Osteoblast (primary cell): ENCODE data around the gene PKMYT1. TPM values are rescaled to one million over a fixed set of nuclear protein-coding genes. Genes with fewer than 3 reads are reported as not detected.

ENCODE experiments used
- DNase-seq: peaks from one replicate; pipeline ENCODE4 v3.0.0; 2011; ENCODE audit warnings: low spot score, mixed read lengths; ENCODE audit not compliant: insufficient read length; ENCODE audit errors: missing footprints
- H2AFZ ChIP-seq: 2 replicates; pipeline ENCODE4 v1.6.0; 2011; ENCODE audit warnings: mild to moderate bottlenecking, low read length
- H3K27ac ChIP-seq: 2 replicates; pipeline ENCODE4 v1.5.1; 2011; ENCODE audit warnings: mild to moderate bottlenecking, low read depth, low read length, moderate library complexity
- H3K27me3 ChIP-seq: 2 replicates; pipeline ENCODE4 v1.6.0; 2012; ENCODE audit warnings: mild to moderate bottlenecking, control low read depth, inconsistent platforms, low read length, moderate library complexity; ENCODE audit not compliant: insufficient read depth
- H3K36me3 ChIP-seq: 2 replicates; pipeline ENCODE4 v1.5.1; 2011; ENCODE audit warnings: mild to moderate bottlenecking, low read length, control low read depth, moderate library complexity; ENCODE audit not compliant: insufficient read depth
- H3K4me1 ChIP-seq: 2 replicates; pipeline ENCODE4 v1.5.1; 2011; ENCODE audit warnings: mild to moderate bottlenecking, low read length, control low read depth, moderate library complexity; ENCODE audit not compliant: insufficient read depth
- H3K4me2 ChIP-seq: 2 replicates; pipeline ENCODE4 v1.6.0; 2011; ENCODE audit warnings: mild to moderate bottlenecking, low read length; ENCODE audit not compliant: insufficient read depth
- H3K4me3 ChIP-seq: fragments of 200-600 bp; sonication (generic); 3 replicates; pipeline ENCODE4 v1.5.1; 2012; ENCODE audit warnings: mild to moderate bottlenecking, low read length, inconsistent platforms; ENCODE audit not compliant: insufficient read depth
- H3K79me2 ChIP-seq: 2 replicates; pipeline ENCODE4 v1.6.0; 2012; ENCODE audit warnings: mild to moderate bottlenecking, low read length, control low read depth, inconsistent platforms; ENCODE audit not compliant: insufficient read depth
- H3K9me3 ChIP-seq: 2 replicates; pipeline ENCODE4 v1.5.1; 2011; ENCODE audit warnings: low read depth, low read length, control low read depth
- H4K20me1 ChIP-seq: 2 replicates; pipeline ENCODE4 v1.6.0; 2012; ENCODE audit warnings: mild to moderate bottlenecking, low read length, control low read depth; ENCODE audit not compliant: insufficient read depth
- CTCF ChIP-seq: IDR thresholded peaks from 2 replicates; pipeline ENCODE4 v1.5.1; 2011; ENCODE audit warnings: mild to moderate bottlenecking, low read depth, low read length, moderate library complexity; ENCODE audit errors: extremely low read depth
- total RNA-seq: library from RNA; depleted of rRNA; stranded (reverse); fragments of >200 nt; gene quantifications from 2 replicates; pipeline ENCODE4 v1.2.3, GENCODE V29; 2012

Gene PKMYT1
- total RNA-seq, 1 donor: 1.4 TPM

DNA sequence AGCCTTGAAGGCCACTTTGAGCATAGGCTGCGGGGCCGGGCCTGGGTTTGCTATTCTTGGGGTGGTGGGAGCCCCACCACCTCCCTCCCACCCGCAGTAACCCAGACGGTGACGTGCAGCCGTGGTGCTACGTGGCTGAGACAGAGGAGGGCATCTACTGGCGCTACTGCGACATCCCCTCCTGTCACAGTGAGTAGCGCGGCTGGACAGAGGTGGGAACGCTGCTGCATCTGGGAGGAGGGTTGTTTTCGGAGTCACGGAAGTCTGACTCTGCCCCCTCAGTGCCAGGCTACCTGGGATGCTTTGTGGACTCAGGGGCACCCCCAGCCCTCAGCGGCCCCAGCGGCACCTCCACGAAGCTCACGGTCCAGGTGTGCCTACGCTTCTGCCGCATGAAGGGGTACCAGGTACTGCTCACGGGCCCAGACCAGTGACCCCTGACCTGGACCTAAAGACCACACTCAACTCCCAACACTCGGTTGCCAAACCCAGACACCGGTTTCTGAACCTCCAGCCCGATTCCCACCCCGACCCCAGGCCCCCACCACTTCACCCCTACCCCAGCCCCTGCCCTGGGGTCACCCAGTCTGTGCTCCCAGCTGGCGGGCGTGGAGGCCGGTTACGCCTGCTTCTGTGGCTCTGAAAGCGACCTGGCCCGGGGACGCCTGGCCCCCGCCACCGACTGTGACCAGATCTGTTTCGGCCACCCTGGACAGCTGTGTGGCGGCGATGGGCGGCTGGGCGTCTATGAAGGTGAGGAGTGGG lies 14.0 kb downstream of the PKMYT1 start:
- Histone ChIP-seq H3K36me3 (no peaks in the 10 kb centered on the region), H3K79me2 (peaks cover 2% of the 10 kb centered on the region), H3K4me2 (no peak overlapping the region), H3K27me3 (peaks cover 58% of the 10 kb centered on the region), H3K9me3 (no peaks in the 10 kb centered on the region), H3K27ac (no peak overlapping the region), H4K20me1 (peaks cover 12% of the 10 kb centered on the region), H2AFZ (no peak overlapping the region), H3K4me3 (no peak overlapping the region), H3K4me1 (peaks cover 4% of the 10 kb centered on the region)
- TF ChIP-seq CTCF: no peak
- DNase-seq: peak; percentile 87

DNA sequence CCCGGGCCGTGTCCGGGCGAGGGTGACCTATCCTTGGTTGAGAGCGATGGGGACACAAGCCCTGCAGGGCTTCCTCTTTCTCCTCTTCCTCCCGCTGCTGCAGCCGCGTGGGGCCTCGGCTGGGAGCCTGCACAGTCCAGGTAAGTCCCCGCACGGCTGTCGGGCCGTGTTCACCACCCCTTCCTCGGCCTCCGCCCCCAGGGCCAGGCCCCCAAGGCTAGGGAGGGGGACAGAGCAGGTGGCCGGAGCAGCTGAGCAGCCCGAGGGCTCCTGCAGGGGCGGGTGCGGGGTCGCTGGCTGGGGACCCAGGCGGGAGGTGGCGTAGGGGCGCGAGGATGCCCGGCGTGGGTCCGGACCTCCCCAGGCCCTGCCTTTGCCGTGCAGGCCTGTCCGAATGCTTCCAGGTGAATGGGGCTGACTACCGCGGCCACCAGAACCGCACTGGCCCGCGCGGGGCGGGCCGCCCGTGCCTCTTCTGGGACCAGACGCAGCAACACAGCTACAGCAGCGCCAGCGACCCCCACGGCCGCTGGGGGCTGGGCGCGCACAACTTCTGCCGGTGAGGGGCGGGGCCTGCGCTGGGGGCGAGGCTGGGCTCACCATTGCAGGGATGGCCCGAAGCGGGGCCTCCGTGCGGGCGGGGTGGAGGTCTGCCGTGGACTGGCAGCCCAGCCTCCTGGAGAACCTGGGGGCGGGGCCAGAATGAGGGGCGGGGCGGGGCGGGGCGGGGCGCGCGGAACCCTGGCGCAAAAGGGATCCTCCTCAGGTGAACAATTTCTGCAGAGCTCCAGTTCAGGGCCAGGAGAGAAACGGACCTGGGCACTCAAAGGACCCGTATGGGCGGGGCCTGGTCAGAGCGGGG lies 15.5 kb downstream of the PKMYT1 start:
- no peak overlapping the region for H3K27ac ChIP-seq
- H3K4me3 ChIP-seq: no peak overlapping the region
- peaks cover 2% of the 10 kb centered on the region for H3K4me1 ChIP-seq
- H3K79me2 ChIP-seq: no peaks in the 10 kb centered on the region
- no peak for TF ChIP-seq CTCF
- H3K36me3 ChIP-seq: no peaks in the 10 kb centered on the region
- no peak overlapping the region for H3K4me2 ChIP-seq
- no peak overlapping the region for H2AFZ ChIP-seq
- H3K9me3 ChIP-seq: no peaks in the 10 kb centered on the region
- DNase-seq: peak; percentile 94
- H3K27me3 ChIP-seq: peaks cover 58% of the 10 kb centered on the region
- H4K20me1 ChIP-seq: peaks cover 4% of the 10 kb centered on the region

DNA sequence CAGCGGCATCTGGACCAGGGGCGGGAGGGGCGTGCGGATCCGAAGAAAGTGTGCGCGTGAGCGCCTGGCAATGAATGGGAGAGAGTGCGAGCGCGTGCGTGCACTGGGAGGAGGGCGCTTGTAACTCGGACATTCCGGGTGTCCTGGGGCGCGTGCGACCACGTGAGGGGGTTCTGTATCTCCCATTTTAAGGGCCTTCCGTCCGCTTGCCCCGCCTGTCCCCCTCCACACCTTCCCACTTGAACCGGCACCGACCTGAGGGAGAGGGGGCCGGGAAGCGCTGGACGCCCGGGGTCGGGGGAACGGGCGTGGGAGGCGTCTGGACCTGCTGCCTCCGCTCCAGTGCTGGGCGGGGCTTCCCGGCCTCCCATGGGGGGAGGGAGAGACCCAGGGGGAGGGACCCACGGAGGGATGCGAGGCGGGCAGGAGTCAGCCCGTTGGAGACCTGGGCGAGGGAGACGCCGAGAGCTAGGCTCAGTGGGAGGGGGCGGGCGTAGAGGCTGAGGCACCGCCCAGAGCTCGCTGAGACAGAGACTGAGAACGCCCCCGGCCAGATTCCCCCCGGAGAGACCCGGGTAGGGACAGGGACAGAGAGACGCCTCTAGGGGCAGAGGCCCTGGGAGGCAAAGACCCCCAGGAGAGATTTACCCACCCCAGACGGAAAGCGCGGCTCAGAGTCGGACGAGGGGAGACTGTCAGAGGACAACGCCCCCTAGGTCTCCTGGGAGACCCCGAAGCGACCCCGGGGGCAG lies 16.3 kb downstream of the PKMYT1 start, which contains the start of gene KREMEN2:
KREMEN2 (plus strand) TSS at position 553 of the 752 bp plus-strand sequence. CDS start 246 bp downstream, outside the sequence.
- peaks cover 65% of the 10 kb centered on the region for H3K27me3 ChIP-seq

More for the DNA sequence above, 16.3 kb downstream of the PKMYT1 start, which contains the start of gene KREMEN2:
- no peaks in the 10 kb centered on the region for H3K36me3 ChIP-seq
- peak; percentile 89 for DNase-seq
- H3K4me3 ChIP-seq: no peak within 1 kb of the TSS
- H4K20me1 ChIP-seq: peaks cover 4% of the 10 kb centered on the region
- H3K27ac ChIP-seq: no peak within 1 kb of the TSS
- H2AFZ ChIP-seq: no peak within 1 kb of the TSS
- no peak for TF ChIP-seq CTCF
- no peak within 1 kb of the TSS for H3K4me2 ChIP-seq
- no peaks in the 10 kb centered on the region for H3K9me3 ChIP-seq
- no peaks in the 10 kb centered on the region for H3K79me2 ChIP-seq
- no peaks in the 10 kb centered on the region for H3K4me1 ChIP-seq
